Activated CD8-positive, alpha-beta memory T cell treated with anti-CD3 and anti-CD28 coated beads, Interleukin-2, amount 50 U/mL, for 4 hours (primary cell): ENCODE data around the gene ZNF552.
"Not testable (repeated sequence)": the region's sequence is repeated elsewhere in the genome, so short reads cannot be mapped to it uniquely, and the experiment has no call there.

Experiments
- DNase-seq: peaks from one replicate; pipeline ENCODE4 v3.0.0-alpha.2; 2020

The ZNF552 gene

DNA sequence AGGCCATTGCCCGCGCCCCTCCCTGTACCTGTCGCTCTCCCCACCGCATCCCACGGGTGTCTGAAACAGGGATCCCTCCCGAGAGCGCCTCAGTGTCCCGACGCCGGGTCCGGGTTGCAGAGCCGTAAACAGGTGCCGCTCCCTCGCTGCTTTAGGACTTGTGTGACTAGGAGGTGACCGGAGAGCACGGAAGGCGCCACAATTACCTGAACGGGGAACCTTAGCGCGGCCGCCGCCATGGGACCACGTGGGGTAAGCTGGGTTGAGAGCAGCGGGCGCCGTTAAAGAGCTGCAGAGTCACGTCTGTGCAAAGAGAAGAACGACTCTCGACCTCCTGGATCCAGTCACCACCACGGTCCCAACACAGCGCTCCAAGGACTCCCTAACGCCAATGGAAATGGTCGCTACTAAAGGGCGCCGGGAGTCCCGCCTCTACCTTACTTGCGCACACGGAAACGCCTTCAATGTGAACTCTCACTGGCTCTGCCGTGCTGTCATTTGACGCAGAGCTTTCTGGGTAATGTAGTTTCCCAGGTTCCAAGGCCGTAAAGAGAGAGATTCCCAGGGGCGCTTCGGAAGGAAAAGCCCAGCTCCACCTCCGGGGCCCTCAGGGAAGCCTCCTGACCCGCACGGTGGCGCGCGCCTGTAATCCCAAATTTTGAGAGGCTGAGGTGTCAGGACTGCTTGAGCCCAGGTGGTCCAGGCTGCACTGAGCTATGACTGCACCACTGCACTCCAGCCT, at the start of gene ZNF552:
ZNF552 (minus strand) TSS at position 409 of the 742 bp plus-strand sequence; CDS start at position 239, 170 bp downstream.
- DNase-seq: peak; percentile 71

DNA sequence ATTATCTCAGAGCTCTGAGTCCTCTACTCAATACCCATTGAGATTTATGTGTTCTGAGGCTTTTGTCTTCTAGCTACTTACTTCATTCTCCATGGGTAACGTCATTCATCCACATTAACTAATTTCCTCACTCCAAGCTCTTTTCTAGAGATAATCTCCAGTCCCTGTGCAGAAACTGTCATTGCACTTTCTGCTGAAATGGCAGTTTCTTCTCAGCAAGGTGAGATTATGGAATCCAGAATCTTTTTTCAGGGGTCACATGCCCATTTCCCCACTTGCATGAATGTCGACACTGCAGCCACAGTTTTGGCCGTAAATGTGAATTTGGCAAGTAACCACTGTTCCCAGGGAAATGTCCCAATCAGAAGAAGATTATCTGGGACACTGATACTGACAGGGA, 47.6 kb upstream of the ZNF552 start:
- not testable (repeated sequence) for DNase-seq

DNA sequence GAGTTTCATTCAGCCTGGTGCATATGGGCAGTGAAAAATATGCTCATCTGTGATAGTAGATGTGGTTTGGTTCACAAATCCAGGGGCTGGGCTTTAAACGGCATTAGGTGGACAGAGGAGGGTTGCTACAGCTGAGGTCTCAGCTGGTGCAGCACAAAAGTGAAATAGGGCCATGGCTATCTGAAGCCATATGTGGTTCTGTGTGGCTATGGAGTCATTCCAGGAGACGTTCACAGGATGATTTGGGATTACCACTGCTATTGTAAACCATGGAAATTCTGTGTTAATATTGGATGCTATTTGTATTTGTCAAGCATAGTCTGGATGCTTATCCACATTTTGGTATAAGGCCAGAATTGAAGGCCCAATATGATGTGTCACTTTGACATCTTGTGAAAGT, 39.4 kb upstream of the ZNF552 start:
- DNase-seq: not testable (repeated sequence)

DNA sequence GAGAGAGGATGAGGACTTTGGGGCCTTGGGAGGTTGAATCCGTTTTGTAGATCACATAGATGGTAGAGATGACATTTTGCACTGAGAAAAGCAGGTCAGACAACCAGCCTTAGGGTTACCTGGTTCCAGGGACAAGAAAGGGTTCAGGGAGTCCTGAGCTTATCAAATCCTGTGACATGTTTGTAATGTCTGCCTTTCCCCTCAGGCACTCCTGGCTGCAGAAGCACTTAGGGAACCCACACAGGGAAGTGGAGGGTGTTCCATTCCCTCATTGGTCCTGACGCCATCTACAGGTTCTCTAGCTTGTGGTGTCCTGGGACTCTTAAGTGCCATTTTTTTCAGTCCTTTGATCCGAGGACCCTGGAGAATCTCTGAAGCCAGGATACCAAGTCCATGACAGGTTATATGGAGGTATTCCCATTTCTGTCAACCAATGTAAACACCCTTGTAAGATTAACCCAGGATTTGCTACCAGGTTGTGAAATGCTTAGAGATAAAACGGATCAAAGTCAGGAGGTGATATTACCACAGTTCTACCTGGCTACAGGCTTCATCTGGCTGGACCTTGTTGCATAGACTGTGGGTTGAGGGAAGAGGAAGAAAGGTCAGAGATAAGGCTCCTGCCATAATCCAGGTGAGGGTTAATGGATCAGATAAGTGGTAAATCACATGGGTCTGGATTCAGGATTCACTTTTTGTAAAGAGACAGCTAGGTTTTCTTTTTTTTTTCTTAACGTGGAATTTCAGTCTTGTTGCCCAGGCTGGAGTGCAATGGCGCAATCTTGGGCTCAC, 37.3 kb upstream of the ZNF552 start:
- DNase-seq: not testable (repeated sequence)

DNA sequence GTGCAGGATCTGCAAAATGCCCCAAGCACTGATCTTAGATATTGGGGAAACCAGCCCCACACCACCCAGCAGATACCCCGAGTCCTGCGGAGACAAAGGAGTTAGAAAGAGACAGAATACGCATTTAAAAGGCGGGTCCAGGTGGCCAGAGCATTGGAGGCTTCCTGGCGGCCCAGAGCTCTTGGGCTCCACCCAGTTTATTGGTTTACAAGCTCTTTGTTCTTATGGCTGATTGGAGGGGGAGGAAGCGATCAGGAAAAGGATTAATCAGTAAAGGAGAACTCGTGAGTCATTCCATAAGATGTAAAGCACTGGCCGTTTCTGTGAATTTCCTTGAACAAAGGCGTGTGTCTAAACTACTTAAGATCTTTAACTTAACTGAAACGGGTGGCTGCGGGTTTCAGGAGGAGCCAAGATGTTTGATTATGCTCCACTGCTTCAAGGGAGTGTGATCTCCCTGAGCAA, 35.9 kb upstream of the ZNF552 start:
- DNase-seq: no peak

DNA sequence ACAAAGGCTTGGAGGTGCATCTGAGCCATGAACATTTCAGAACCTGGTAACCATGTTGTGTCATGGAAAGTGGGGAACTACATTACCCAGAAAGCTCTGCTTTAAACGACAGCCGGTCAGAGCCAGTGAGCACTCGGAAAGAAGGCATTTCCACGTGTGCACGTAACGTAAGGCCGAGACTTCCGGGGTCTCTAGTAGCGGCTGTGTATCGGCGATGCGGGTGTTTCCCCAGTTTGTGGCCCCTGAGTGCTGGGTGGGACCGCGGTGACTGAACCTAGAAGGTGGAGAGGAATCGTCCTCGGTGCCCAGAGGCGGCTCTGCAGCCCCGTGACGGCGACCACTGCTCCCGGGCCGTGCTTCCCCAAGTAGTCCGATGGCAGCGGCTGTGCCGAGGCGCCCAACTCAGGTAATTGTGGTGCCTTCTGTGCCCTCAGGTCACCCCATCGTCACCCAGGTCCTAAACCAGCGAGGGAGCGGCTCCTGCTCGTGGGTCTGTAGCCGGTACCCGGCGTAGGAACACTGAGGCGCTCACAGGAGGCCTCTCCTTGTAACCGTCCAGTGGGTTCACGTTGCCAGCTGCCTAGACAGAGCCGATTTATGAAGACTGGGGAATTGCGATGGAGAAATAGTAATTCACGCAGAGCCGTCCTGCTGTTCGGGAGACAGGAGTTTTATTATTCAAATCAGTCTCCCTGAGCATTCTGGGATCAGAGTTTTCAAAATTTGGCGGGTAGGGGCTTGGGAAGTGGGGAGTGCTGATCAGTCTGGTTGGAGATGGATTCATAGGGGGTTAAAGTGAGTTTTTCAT, 35.2 kb upstream of the ZNF552 start, which contains the start of gene ZNF587:
ZNF587 (plus strand) TSS at position 194 of the 808 bp plus-strand sequence; CDS start at position 374, 180 bp downstream.
- DNase-seq: peak; percentile 76

DNA sequence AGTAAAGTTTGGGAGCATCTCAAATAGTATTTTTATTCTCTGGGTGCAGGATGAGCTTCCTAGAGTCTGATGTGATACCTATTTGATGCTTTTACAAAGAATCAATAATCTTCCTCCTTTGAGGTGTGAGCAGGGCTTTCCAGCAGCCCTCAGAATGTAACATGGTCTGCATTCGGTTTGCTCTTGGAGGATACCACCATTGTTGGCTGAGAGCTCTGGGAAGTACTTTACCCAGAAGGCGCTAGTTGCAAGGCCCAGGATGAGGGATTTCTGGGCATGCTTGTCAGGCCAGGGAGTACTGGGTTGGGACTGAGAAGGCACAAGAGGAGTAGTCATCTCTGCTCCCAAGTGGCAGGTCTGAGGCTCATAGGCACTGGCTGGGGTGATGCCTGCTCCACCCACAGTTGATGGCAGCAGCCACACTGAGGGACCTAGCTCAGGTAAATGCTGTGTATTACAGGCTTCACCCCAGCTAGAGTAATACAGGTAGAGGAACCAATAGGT, 34.5 kb upstream of the ZNF552 start:
- not testable (repeated sequence) for DNase-seq

DNA sequence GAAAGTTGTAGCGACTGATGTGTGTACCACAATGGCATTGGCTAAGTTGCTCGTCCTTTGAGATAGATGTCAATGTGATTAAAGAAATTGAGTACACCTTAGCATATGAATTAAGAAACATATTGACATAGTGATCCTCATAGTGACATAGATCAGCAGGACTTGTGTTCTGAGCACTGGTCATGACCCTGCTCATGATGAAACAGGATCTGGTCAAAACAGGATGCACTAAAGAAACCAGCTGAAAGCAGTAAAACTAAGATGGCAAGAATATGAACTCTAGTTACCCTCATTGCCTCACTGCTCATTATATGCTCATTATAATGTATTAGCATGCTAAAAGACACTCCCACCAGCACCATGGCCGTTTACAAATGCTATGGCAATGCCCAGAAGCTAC, 32.5 kb upstream of the ZNF552 start:
- not testable (repeated sequence) for DNase-seq

DNA sequence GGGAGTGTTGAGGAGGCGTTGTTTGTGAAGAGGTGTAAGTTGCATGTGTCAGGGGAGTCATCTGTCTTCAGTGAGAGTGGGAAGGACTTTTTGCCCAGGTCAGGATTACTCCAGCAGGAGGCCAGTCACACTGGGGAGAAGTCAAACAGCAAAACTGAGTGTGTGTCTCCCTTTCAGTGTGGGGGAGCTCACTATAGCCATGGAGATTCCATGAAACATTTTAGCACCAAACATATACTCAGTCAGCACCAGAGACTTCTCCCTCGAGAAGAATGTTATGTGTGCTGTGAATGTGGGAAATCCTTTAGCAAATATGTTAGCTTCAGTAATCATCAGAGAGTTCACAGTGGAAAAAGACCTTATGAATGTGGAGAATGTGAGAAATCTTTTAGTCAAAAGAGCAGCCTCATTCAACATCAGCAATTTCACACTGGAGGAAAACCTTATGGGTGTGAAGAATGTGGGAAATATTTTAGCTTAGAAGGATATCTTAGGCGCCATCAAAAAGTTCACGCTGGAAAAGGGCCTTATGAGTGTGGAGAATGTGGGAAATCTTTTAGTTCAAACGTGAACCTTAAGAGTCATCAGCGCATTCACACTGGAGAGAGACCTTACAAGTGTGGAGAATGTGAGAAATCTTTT, 26.5 kb upstream of the ZNF552 start:
- no peak for DNase-seq

DNA sequence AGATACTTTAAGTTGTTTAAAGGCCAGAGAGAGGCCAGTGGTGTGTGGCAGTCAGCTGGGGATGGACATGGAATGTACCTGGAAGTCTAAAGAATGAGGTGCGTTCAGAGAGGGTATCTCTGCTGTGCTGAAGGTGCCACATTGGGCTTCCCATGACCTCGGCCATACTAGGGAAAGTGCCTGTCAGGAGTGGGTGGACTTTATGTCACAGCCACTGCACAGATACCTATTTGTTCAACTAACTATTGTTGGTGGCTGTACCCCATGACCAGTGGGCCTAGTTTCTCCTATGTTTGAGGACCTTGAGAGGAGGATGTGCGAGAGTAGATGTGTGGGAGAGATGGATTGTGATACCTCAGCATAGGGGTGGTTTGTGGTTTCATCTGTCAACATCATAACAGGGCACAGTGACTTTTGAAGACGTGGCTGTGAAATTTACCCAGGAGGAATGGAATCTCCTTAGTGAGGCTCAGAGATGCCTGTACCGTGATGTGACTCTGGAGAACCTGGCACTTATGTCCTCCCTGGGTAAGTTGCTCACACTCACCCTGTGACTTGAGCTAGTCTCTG, 24.0 kb upstream of the ZNF552 start:
- DNase-seq: not testable (repeated sequence)

DNA sequence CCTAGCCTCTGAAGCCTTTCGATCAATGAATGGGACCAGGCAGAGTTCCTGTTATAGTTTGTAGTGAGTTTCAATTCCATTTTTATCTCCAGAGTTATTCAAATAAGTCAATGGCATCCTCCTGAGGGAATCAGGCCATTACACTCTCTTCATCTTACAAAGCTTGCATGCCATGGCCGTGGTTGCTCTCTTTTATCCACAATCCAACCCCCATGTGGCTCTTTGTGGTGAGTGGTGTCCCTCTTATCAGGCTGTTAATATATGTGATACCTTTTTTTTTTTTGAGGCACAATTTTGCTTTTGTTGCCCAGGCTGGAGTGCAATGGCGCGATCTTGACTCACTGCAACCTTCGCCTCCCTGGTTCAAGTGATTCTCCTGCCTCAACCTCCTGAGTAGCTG, 22.3 kb upstream of the ZNF552 start:
- not testable (repeated sequence) for DNase-seq

DNA sequence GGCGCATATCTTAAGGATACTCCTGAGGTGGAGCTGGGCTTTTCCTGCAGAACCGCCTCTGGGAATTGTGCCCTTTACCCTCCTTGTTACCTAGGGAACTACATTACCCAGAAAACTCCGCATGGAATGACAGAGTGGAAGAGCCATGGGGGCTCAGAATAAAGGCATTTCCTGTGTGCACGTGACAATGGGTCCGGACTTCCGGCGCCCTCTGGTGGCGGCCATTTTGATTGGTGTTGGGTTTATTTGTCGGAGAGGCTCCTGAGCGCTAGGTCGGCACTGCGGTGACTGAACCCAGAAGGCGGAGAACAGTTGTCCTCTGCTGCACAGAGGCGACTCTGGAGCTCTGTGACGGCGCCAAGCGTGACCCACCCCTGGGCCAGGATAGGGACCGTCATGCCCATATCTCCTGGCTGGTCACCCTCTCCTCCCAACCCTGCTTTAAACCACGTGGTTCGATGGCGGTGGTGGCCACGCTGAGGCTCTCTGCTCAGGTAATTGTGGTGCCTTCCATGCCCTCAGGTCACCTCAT, 15.4 kb upstream of the ZNF552 start, which contains the start of gene ZNF587B:
ZNF587B (plus strand) TSS at position 229 of the 532 bp plus-strand sequence; CDS start at position 459, 230 bp downstream.
- DNase-seq: peak; percentile 28

DNA sequence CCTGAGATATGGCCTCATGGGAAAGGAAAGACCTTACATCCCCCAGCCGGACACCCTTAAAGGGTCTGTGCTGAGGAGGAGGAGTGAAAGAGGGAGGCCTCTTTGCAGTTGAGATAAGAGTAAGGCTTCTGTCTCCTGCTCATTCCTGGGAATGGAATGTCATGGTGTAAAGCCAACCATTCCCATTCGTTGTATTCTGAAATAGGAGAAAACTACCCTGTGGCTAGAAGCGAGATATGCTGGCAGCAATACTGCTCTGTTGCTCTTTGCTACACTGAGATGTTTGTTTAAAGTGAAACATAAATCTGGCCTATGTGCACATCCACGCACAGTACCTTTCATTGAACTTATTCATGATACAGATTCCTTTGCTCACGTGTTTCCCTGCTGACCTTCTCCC, 14.6 kb upstream of the ZNF552 start:
- no peak for DNase-seq

DNA sequence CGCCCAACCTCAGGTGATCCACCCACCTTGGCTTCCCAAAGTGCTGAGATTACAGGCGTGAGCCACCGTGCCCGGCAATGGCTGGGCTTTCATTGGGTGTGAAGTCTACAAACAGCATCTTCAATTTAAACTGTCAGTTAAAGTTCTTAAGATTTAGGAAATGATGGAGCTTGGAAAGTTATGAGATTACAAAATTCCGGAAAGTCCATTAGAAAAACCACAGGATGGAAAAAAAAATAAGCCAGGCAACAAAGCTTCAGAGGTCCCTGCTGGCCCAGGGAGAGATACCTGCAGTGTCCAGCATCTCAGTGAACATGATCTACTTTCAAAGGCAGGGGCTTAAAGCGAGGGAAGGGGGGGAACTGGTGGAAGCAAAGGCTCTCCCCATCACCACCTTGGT, 10.8 kb upstream of the ZNF552 start:
- DNase-seq: no peak

DNA sequence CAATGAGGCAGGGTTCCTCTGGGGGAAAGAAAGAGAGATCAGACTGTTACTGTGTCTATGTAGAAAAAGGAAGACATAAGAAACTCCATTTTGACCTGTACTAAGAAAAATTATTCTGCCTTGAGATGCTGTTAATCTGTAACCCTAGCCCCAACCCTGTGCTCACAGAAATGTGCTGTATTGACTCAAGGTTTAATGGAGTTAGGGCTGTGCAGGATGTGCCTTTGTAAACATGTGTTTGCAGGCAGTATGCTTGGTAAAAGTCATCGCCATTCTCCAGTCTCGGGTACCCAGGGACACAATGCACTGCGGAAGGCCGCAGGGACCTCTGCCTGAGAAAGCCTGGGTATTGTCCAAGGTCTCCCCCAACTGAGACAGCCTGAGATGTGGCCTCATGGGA, 8.9 kb upstream of the ZNF552 start:
- not testable (repeated sequence) for DNase-seq

DNA sequence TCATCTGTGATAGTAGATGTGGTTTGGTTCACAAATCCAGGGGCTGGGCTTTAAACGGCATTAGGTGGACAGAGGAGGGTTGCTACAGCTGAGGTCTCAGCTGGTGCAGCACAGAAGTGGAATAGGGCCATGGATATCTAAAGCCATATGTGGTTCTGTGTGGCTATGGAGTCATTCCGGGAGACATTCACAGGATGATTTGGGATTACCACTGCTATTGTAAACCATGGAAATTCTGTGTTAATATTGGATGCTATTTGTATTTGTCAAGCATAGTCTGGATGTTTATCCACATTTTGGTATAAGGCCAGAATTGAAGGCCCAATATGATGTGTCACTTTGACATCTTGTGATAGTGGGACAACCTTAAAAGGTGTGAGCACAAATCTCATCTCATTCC, 8.4 kb upstream of the ZNF552 start:
- DNase-seq: not testable (repeated sequence)

DNA sequence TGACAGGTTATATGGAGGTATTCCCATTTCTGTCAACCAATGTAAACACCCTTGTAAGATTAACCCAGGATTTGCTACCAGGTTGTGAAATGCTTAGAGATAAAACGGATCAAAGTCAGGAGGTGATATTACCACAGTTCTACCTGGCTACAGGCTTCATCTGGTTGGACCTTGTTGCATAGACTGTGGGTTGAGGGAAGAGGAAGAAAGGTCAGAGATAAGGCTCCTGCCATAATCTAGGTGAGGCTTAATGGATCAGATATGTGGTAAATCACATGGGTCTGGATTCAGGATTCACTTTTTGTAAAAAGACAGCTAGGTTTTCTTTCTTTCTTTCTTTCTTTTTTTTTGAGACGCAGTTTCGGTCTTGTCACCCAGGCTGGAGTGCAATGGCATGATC, 6.8 kb upstream of the ZNF552 start:
- DNase-seq: not testable (repeated sequence)

DNA sequence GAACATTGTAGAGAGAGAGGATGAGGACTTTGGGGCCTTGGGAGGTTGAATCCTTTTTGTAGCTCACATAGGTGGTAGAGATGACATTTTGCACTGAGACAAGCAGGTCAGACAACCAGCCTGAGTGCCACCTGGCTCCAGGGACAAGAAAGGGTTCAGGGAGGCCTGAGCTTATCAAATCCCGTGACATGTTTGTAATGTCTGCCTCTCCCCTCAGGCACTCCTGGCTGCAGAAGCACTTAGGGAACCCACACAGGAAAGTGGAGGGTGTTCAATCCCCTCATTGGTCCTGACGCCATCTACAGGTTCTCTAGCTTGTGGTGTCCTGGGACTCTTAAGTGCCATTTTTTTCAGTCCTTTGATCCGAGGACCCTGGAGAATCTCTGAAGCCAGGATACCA, 6.4 kb upstream of the ZNF552 start:
- not testable (repeated sequence) for DNase-seq

DNA sequence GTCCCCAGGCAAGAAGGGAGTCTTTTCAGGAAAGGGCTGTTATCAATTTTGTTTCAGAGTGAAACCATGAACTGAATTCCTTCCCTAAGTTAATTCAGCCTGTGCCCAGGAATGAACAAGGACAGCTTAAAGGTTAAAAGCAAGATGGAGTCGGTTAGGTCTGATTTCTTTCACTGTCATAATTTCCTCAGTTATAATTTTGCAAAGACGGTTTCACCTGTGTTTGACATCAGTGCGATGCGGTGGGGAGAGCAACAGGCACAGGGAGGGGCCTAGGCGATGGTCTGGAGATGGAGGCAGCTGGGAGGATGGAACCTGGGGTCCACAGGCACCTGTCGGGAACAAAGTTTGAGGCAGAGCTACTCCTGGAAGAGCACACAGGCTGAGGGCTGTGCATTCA, 5.9 kb upstream of the ZNF552 start:
- DNase-seq: no peak

DNA sequence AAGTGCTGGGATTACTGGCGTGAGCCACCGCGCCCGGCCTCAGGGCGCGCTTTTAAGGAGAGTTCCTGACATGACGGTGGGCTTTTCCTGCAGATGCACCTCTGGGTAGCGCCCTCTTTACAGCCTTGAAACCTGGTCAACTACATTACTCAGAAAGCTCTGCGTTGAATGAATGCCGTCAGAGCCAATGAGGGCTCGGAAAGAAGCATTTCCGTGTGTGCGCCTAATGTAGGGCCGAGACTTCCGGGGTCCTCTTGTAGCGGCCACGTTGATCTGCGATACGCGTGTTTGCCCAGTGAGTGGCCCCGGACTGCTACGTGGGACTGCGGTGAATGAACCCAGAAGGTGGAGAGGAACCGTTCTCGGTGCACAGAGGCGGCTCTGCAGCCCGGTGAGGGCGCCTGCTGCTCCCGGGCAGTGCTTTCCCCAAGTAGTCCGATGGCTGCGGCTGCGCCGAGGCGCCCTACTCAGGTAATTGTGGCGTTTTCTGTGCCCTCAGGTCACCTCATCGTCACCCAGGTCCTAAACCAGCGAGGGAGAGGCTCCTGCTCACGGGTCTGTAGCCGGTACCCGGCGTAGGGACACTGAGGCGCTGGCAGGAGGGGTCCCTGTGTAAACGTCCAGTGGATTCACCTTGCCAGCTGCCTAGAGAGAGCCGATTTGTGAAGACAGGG, 4.9 kb upstream of the ZNF552 start:
- DNase-seq: peak; percentile 72

DNA sequence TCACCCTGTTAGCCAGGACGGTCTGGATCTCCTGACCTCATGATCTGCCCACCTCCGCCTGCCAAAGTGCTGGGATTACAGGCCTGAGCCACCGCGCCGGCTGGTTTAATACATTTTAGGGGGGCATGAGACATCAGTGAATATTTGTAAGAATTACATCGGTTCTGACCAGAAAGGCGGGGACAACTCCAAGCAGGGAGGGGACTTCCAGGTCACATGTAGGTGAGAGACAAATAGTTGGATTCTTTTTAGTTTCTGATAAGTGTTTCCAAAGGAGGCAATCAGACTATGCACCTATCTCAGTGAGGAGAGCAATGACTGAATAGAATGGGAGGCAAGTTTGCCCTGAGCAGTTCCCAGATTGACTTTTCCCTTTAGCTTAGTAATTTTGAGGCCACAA, 3.7 kb upstream of the ZNF552 start:
- DNase-seq: no peak
